ENCODE measurements around the gene TMCO2. TPM values are rescaled to one million over a fixed set of nuclear protein-coding genes. Genes with fewer than 3 reads are reported as not detected.
A peak's percentile ranks its signal among the peaks of the same experiment; 100 is the strongest.

TMCO2 gene
- polyA plus RNA-seq, 1 donor (not counting 4 experiments of a cell fraction or from before 2014, with no cell fraction given): not detected

GRCh38 chr1:40270152-40270834 is 22.6 kb downstream of the TMCO2 start:
- Histone ChIP-seq H3K9ac (ENCODE audit: control insufficient read depth, extremely low read depth, insufficient read depth, low read length) (peak overlapping the region; percentile 6), H3K27me3 (ENCODE audit: control insufficient read depth, extremely low read depth, insufficient read depth, low read length) (no peaks in the 10 kb centered on the region)
- TF ChIP-seq CTCF (optimal IDR thresholded peaks at IDR 0.05 in 1 of 3, IDR thresholded peaks at IDR 0.05 in 1 of 3, conservative IDR thresholded peaks at IDR 0.05 in 1 of 3; ENCODE audit: extremely low read depth in 1 of 3, insufficient read depth in 2 of 3, low read length in 3 of 3): no peak
- TF ChIP-seq EZH2 (IDR thresholded peaks at IDR 0.05; ENCODE audit: low read length): no peak

GRCh38 chr1:40272653-40273213 is 25.0 kb downstream of the TMCO2 start:
- H3K4me1 ChIP-seq (ENCODE audit: control insufficient read depth, extremely low read depth, insufficient read depth, low read length): peaks cover 13% of the 10 kb centered on the region
- no peak overlapping the region for H2AFZ ChIP-seq (ENCODE audit: control insufficient read depth, low read length)
- no peaks in the 10 kb centered on the region for H3K27me3 ChIP-seq (ENCODE audit: control insufficient read depth, extremely low read depth, insufficient read depth, low read length)
- H3K4me3 ChIP-seq (ENCODE audit: control insufficient read depth in 2 of 3, extremely low read depth in 1 of 3, insufficient read depth in 2 of 3, low read depth in 1 of 3, low read length in 3 of 3): no peak overlapping the region
- no peak for FAIRE-seq
- TF ChIP-seq EZH2 (IDR thresholded peaks at IDR 0.05; ENCODE audit: low read length): no peak
- no peak for TF ChIP-seq CTCF (optimal IDR thresholded peaks at IDR 0.05 in 1 of 3, IDR thresholded peaks at IDR 0.05 in 1 of 3, conservative IDR thresholded peaks at IDR 0.05 in 1 of 3; ENCODE audit: extremely low read depth in 1 of 3, insufficient read depth in 2 of 3, low read length in 3 of 3)
- no peak overlapping the region for H3K27ac ChIP-seq (ENCODE audit: control insufficient read depth, insufficient read depth, low read length)
- dilution Hi-C loops (cut with MboI; ENCODE audit: extremely low pct_ligation_motif_present, low sequenced_read_pairs): no loop called here
- H3K9me1 ChIP-seq (ENCODE audit: control insufficient read depth, extremely low read depth, insufficient read depth, low read length): no peaks in the 10 kb centered on the region
- H3K9ac ChIP-seq (ENCODE audit: control insufficient read depth, extremely low read depth, insufficient read depth, low read length): no peak overlapping the region
- no peaks in the 10 kb centered on the region for H3K9me3 ChIP-seq (ENCODE audit: control insufficient read depth, low read depth, low read length)
- no peak overlapping the region for H3K4me2 ChIP-seq (ENCODE audit: control insufficient read depth, extremely low read depth, insufficient read depth, low read depth, low read length)
- DNase-seq (ENCODE audit: low read depth, low spot score): no peak
- peaks cover 9% of the 10 kb centered on the region for H3K79me2 ChIP-seq (ENCODE audit: control insufficient read depth, insufficient read depth, low read length)
- peaks cover 12 to 25% of the 10 kb centered on the region in 2 experiments for H3K36me3 ChIP-seq (ENCODE audit: control insufficient read depth in 2 of 2, extremely low read depth in 1 of 2, insufficient read depth in 2 of 2, low read length in 2 of 2)
- no peaks in the 10 kb centered on the region for H4K20me1 ChIP-seq (ENCODE audit: control insufficient read depth, extremely low read depth, insufficient read depth, low read length)

More at GRCh38 chr1:40270152-40270834, 22.6 kb downstream of the TMCO2 start:
- dilution Hi-C loops (cut with MboI; ENCODE audit: extremely low pct_ligation_motif_present, low sequenced_read_pairs): no loop called here
- Histone ChIP-seq H4K20me1 (ENCODE audit: control insufficient read depth, extremely low read depth, insufficient read depth, low read length) (no peaks in the 10 kb centered on the region), H3K9me1 (ENCODE audit: control insufficient read depth, extremely low read depth, insufficient read depth, low read length) (no peaks in the 10 kb centered on the region), H3K4me3 (ENCODE audit: control insufficient read depth in 2 of 3, extremely low read depth in 1 of 3, insufficient read depth in 2 of 3, low read depth in 1 of 3, low read length in 3 of 3) (no peak overlapping the region), H3K27ac (ENCODE audit: control insufficient read depth, insufficient read depth, low read length) (peak overlapping the region; percentile 47), H3K36me3 (ENCODE audit: control insufficient read depth in 2 of 2, extremely low read depth in 1 of 2, insufficient read depth in 2 of 2, low read length in 2 of 2) (peaks cover 5 to 25% of the 10 kb centered on the region in 2 experiments), H3K4me2 (ENCODE audit: control insufficient read depth, extremely low read depth, insufficient read depth, low read depth, low read length) (no peak overlapping the region), H2AFZ (ENCODE audit: control insufficient read depth, low read length) (no peak overlapping the region), H3K4me1 (ENCODE audit: control insufficient read depth, extremely low read depth, insufficient read depth, low read length) (peaks cover 31% of the 10 kb centered on the region), H3K9me3 (ENCODE audit: control insufficient read depth, low read depth, low read length) (no peaks in the 10 kb centered on the region), H3K79me2 (ENCODE audit: control insufficient read depth, insufficient read depth, low read length) (peaks cover 7% of the 10 kb centered on the region)
- FAIRE-seq (no peak), DNase-seq (ENCODE audit: low read depth, low spot score) (no peak)
